Measurements from ENCODE around the gene GABRA5. TPM values are rescaled to one million over a fixed set of nuclear protein-coding genes. Genes with fewer than 3 reads are reported as not detected.
A peak's percentile ranks its signal among the peaks of the same experiment; 100 is the strongest.

The GABRA5 gene
- total RNA-seq, 2 donors from 2014 or later = not detected

GRCh38 chr15:26869628-26870027, 2.8 kb downstream of the GABRA5 start:
- TF ChIP-seq, protein P1, sequence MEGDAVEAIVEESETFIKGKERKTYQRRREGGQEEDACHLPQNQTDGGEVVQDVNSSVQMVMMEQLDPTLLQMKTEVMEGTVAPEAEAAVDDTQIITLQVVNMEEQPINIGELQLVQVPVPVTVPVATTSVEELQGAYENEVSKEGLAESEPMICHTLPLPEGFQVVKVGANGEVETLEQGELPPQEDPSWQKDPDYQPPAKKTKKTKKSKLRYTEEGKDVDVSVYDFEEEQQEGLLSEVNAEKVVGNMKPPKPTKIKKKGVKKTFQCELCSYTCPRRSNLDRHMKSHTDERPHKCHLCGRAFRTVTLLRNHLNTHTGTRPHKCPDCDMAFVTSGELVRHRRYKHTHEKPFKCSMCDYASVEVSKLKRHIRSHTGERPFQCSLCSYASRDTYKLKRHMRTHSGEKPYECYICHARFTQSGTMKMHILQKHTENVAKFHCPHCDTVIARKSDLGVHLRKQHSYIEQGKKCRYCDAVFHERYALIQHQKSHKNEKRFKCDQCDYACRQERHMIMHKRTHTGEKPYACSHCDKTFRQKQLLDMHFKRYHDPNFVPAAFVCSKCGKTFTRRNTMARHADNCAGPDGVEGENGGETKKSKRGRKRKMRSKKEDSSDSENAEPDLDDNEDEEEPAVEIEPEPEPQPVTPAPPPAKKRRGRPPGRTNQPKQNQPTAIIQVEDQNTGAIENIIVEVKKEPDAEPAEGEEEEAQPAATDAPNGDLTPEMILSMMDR (IDR thresholded peaks at IDR 0.05) = no peak
- Histone ChIP-seq H3K27me3 (replicated peaks; ENCODE audit: insufficient read depth) (no peaks in the 10 kb centered on the region), H3K36me3 (no peaks in the 10 kb centered on the region), H3K4me1 (ENCODE audit: control insufficient read depth in 1 of 2, low read depth in 2 of 2) (peaks cover 0 to 21% of the 10 kb centered on the region in 2 donors), H3K9me3 (no peaks in the 10 kb centered on the region), H3K4me3 (no peak overlapping the region), H3K27ac (no peak overlapping the region)
- ATAC-seq (ENCODE audit: insufficient number of reproducible peaks, low FRiP score, low read depth) (no peak), DNase-seq (ENCODE audit: low spot score) (no peak)

GRCh38 chr15:26870346-26870745, 3.5 kb downstream of the GABRA5 start:
- H3K36me3 ChIP-seq = no peaks in the 10 kb centered on the region
- no peaks in the 10 kb centered on the region for H3K9me3 ChIP-seq
- DNase-seq (ENCODE audit: low spot score) (no peak), ATAC-seq (ENCODE audit: insufficient number of reproducible peaks, low FRiP score, low read depth) (no peak)
- H3K4me3 ChIP-seq = no peak overlapping the region
- peaks cover 0 to 21% of the 10 kb centered on the region in 2 donors for H3K4me1 ChIP-seq (ENCODE audit: control insufficient read depth in 1 of 2, low read depth in 2 of 2)
- H3K27ac ChIP-seq = no peak overlapping the region
- TF ChIP-seq, protein P1 (IDR thresholded peaks at IDR 0.05) = no peak
- no peaks in the 10 kb centered on the region for H3K27me3 ChIP-seq (replicated peaks; ENCODE audit: insufficient read depth)

GRCh38 chr15:26872206-26872605, 5.3 kb downstream of the GABRA5 start:
- no peak overlapping the region for H3K4me3 ChIP-seq
- H3K27me3 ChIP-seq (replicated peaks; ENCODE audit: insufficient read depth) = no peaks in the 10 kb centered on the region
- TF ChIP-seq, protein P1 (IDR thresholded peaks at IDR 0.05) = no peak
- DNase-seq (ENCODE audit: low spot score) = no peak
- ATAC-seq (ENCODE audit: insufficient number of reproducible peaks, low FRiP score, low read depth) = no peak
- H3K4me1 ChIP-seq (ENCODE audit: control insufficient read depth in 1 of 2, low read depth in 2 of 2) = peaks cover 0 to 19% of the 10 kb centered on the region in 2 donors
- H3K9me3 ChIP-seq = no peaks in the 10 kb centered on the region
- no peaks in the 10 kb centered on the region for H3K36me3 ChIP-seq
- H3K27ac ChIP-seq = no peak overlapping the region

DNA sequence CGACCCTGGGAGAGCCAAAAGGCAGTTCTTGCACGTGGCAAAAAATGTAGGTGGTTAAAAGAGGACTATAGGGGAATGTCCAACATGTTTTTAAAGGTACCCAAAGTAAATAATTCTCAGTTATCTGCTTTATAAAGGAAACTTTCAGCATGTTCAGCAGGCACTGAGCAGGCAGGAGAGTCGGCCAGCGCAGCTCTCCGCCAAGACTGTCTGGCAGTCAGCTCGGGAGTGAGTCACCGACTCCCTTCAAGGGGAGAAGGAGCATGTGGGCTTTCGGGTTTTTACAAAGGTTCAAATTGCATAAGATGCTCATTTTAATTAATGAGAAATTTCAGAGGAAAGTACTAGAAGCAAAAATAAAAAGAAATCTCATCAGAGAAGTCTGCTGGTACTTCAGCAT, 7.0 kb downstream of the GABRA5 start:
- H3K27me3 ChIP-seq (replicated peaks; ENCODE audit: insufficient read depth) = no peaks in the 10 kb centered on the region
- no peaks in the 10 kb centered on the region for H3K36me3 ChIP-seq
- no peaks in the 10 kb centered on the region for H3K9me3 ChIP-seq
- TF ChIP-seq, protein P1 (IDR thresholded peaks at IDR 0.05) = no peak
- ATAC-seq (ENCODE audit: insufficient number of reproducible peaks, low FRiP score, low read depth) = no peak
- no peak overlapping the region for H3K27ac ChIP-seq
- H3K4me3 ChIP-seq = peak overlapping the region; percentile 11
- no peak for DNase-seq (ENCODE audit: low spot score)
- H3K4me1 ChIP-seq (ENCODE audit: control insufficient read depth in 1 of 2, low read depth in 2 of 2) = peaks cover 0 to 9% of the 10 kb centered on the region in 2 donors

- Histone ChIP-seq H3K4me3 (no peak overlapping the region), H3K9me3 (no peaks in the 10 kb centered on the region), H3K27me3 (replicated peaks; ENCODE audit: insufficient read depth) (no peaks in the 10 kb centered on the region), H3K4me1 (ENCODE audit: control insufficient read depth in 1 of 2, low read depth in 2 of 2) (peaks cover 0 to 9% of the 10 kb centered on the region in 2 donors), H3K36me3 (no peaks in the 10 kb centered on the region), H3K27ac (no peak overlapping the region)
- TF ChIP-seq, protein P1 (IDR thresholded peaks at IDR 0.05) = no peak
- ATAC-seq (ENCODE audit: insufficient number of reproducible peaks, low FRiP score, low read depth) = no peak
- DNase-seq (ENCODE audit: low spot score) = no peak
These were observed 8.1 kb downstream of the GABRA5 start for GRCh38 chr15:26874774-26875475.
